ENCODE results near the gene ZSCAN16.
"Not testable (repeated sequence)": the region's sequence is repeated elsewhere in the genome, so short reads cannot be mapped to it uniquely, and the experiment has no call there.

Gene ZSCAN16

DNA sequence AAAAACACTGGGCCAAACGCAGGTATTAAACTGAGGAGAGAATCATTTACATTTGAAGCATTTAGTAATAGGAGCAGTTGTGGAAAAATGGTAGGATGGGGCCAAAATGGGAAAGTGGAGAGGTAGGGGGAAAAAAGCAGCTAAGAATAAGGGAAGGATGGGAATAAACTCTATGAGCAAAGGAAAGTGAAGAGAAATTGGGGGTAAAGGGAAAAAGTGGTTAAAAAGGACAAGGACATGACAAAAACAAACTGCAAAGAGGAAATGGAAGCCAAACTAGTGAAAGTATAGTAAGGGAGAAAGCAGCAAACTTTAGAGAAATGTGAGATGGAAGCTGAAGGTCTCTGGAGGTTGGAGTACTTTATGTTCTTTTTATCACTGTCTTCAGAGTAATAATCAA, 6.2 kb upstream of the ZSCAN16 start:
- TF ChIP-seq, protein P1, sequence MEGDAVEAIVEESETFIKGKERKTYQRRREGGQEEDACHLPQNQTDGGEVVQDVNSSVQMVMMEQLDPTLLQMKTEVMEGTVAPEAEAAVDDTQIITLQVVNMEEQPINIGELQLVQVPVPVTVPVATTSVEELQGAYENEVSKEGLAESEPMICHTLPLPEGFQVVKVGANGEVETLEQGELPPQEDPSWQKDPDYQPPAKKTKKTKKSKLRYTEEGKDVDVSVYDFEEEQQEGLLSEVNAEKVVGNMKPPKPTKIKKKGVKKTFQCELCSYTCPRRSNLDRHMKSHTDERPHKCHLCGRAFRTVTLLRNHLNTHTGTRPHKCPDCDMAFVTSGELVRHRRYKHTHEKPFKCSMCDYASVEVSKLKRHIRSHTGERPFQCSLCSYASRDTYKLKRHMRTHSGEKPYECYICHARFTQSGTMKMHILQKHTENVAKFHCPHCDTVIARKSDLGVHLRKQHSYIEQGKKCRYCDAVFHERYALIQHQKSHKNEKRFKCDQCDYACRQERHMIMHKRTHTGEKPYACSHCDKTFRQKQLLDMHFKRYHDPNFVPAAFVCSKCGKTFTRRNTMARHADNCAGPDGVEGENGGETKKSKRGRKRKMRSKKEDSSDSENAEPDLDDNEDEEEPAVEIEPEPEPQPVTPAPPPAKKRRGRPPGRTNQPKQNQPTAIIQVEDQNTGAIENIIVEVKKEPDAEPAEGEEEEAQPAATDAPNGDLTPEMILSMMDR (IDR thresholded peaks at IDR 0.05; ENCODE audit: insufficient read depth, low read length, poor library complexity, severe bottlenecking): no peak
- no peak for TF ChIP-seq EZH2phosphoT487 (conservative IDR thresholded peaks at IDR 0.05; ENCODE audit: low read length)
- Histone ChIP-seq H3K27ac (ENCODE audit: low read depth, low read length) (no peak overlapping the region), H3K36me3 (ENCODE audit: low read length) (peaks cover 35% of the 10 kb centered on the region; the same call in 1 of the 2 replicates)

DNA sequence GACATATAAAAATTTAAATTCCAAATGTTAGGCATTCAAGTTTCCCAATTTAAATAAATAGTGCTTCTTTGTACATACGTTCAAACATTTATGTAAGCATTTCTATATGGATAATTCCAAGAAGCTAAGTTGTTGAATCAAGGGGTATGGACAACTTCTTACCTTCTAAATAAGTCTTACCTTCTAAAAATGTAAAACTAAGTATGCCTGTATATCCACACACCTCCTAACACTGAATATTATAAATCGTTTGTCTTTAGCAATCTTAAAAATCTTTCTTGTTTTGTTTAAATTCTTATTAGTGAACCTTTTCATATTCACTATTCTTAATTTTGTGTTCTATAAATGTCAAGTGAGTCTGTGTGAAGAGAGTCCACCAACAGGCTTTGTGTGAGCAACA, 2.5 kb upstream of the ZSCAN16 start:
- TF ChIP-seq, protein P1 (IDR thresholded peaks at IDR 0.05; ENCODE audit: insufficient read depth, low read length, poor library complexity, severe bottlenecking): no peak
- TF ChIP-seq EZH2phosphoT487 (conservative IDR thresholded peaks at IDR 0.05; ENCODE audit: low read length): no peak
- Histone ChIP-seq H3K9ac (ENCODE audit: low read length) (no peak overlapping the region), H3K4me3 (ENCODE audit: insufficient read depth, low read length, poor library complexity, severe bottlenecking) (no peak overlapping the region), H3K9me2 (replicated peaks; ENCODE audit: insufficient read depth, low read length) (no peaks in the 10 kb centered on the region), H3K36me3 (ENCODE audit: low read length) (peaks cover 40% of the 10 kb centered on the region; the same call in 1 of the 2 replicates), H3K79me2 (ENCODE audit: insufficient read depth, low read length) (peaks cover 39% of the 10 kb centered on the region), H2AFZ (ENCODE audit: low read depth, low read length, severe bottlenecking) (no peak overlapping the region), H3K27me3 (ENCODE audit: low read length) (no peaks in the 10 kb centered on the region), H4K20me1 (ENCODE audit: low read depth, low read length) (no peaks in the 10 kb centered on the region), H3F3A (ENCODE audit: insufficient read depth) (peaks cover 8% of the 10 kb centered on the region; the same call in 1 of the 2 replicates), H3K4me2 (ENCODE audit: low read depth, low read length, poor library complexity, severe bottlenecking) (no peak overlapping the region), H3K9me3 (ENCODE audit: insufficient read depth, low read length) (no peaks in the 10 kb centered on the region), H3K27ac (ENCODE audit: low read depth, low read length) (no peak overlapping the region)

More for the DNA sequence above, 6.2 kb upstream of the ZSCAN16 start:
- Histone ChIP-seq H3K9me2 (replicated peaks; ENCODE audit: insufficient read depth, low read length) (no peaks in the 10 kb centered on the region), H3K27me3 (ENCODE audit: low read length) (no peaks in the 10 kb centered on the region), H4K20me1 (ENCODE audit: low read depth, low read length) (no peaks in the 10 kb centered on the region), H3K79me2 (ENCODE audit: insufficient read depth, low read length) (peaks cover 5% of the 10 kb centered on the region; the same call in 1 of the 2 replicates), H3K4me2 (ENCODE audit: low read depth, low read length, poor library complexity, severe bottlenecking) (no peak overlapping the region), H3K9ac (ENCODE audit: low read length) (no peak overlapping the region), H3K4me3 (ENCODE audit: insufficient read depth, low read length, poor library complexity, severe bottlenecking) (no peak overlapping the region), H3K9me3 (ENCODE audit: insufficient read depth, low read length) (no peaks in the 10 kb centered on the region), H2AFZ (ENCODE audit: low read depth, low read length, severe bottlenecking) (no peak overlapping the region), H3F3A (ENCODE audit: insufficient read depth) (peaks cover 3% of the 10 kb centered on the region; the same call in 1 of the 2 replicates)

DNA sequence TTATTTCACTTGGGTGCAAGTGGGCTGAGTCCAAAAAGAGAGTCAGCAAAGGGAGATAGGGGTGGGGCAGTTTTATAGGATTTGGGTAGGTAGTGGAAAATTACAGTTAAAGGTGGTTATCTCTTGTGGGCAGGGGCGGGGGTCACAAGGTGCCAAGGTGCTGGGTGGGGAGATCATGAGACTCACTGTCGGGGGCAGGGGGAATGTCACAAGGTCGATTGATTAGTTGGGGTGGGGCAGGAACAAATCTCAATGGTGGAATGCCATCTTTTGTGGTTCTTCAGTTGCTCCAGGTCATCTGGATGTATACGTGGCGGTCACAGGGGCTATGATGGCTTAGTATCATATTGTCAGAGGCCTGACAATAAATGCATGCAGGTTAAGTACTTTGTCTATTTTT, 2.1 kb upstream of the ZSCAN16 start:
- H3K36me3 ChIP-seq (ENCODE audit: low read length): peaks cover 41% of the 10 kb centered on the region; the same call in 1 of the 2 replicates

DNA sequence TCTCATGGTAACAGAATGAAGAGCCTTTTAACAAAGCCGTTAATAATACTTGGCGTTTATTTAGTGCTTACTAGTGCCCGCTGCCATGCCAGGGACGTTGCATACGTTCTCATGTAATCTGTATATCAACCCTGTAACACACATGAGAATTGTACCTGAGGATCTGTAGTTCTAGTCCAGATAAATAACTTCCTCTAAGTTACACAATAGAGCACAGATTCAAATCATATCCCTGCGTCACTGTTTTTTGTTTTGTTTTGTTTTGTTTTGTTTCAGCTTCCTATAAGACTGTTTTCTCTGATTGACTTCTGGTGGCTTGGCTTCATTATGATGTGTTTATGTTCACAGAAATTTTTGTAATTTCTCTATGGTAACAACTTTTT, 553 bp downstream of the ZSCAN16 start:
- H3K27ac ChIP-seq (ENCODE audit: low read depth, low read length): peak overlapping the region; percentile 34
- no peaks in the 10 kb centered on the region for H3K9me2 ChIP-seq (replicated peaks; ENCODE audit: insufficient read depth, low read length)
- peak overlapping the region; percentile 39 for H2AFZ ChIP-seq (ENCODE audit: low read depth, low read length, severe bottlenecking)
- TF ChIP-seq, protein P1 (IDR thresholded peaks at IDR 0.05; ENCODE audit: insufficient read depth, low read length, poor library complexity, severe bottlenecking): no peak
- no peak for TF ChIP-seq EZH2phosphoT487 (conservative IDR thresholded peaks at IDR 0.05; ENCODE audit: low read length)
- H3K9ac ChIP-seq (ENCODE audit: low read length): peak overlapping the region; percentile 63
- H4K20me1 ChIP-seq (ENCODE audit: low read depth, low read length): 0 out of 2 replicates have a peak, but pooled peaks cover 4% of the 10 kb centered on the region
- peaks cover 11% of the 10 kb centered on the region; the same call in 1 of the 2 replicates for H3F3A ChIP-seq (ENCODE audit: insufficient read depth)
- peaks cover 42% of the 10 kb centered on the region; the same call in 1 of the 2 replicates for H3K36me3 ChIP-seq (ENCODE audit: low read length)
- no peaks in the 10 kb centered on the region for H3K9me3 ChIP-seq (ENCODE audit: insufficient read depth, low read length)
- H3K27me3 ChIP-seq (ENCODE audit: low read length): no peaks in the 10 kb centered on the region
- peak overlapping the region; percentile 71 for H3K4me3 ChIP-seq (ENCODE audit: insufficient read depth, low read length, poor library complexity, severe bottlenecking)
- H3K4me2 ChIP-seq (ENCODE audit: low read depth, low read length, poor library complexity, severe bottlenecking): peak overlapping the region; percentile 74
- peaks cover 69% of the 10 kb centered on the region for H3K79me2 ChIP-seq (ENCODE audit: insufficient read depth, low read length)

More for the DNA sequence above, 2.1 kb upstream of the ZSCAN16 start:
- H2AFZ ChIP-seq (ENCODE audit: low read depth, low read length, severe bottlenecking); H3K9ac ChIP-seq (ENCODE audit: low read length); H4K20me1 ChIP-seq (ENCODE audit: low read depth, low read length); H3F3A ChIP-seq (ENCODE audit: insufficient read depth); H3K9me3 ChIP-seq (ENCODE audit: insufficient read depth, low read length); H3K4me3 ChIP-seq (ENCODE audit: insufficient read depth, low read length, poor library complexity, severe bottlenecking); H3K27me3 ChIP-seq (ENCODE audit: low read length); H3K27ac ChIP-seq (ENCODE audit: low read depth, low read length); H3K9me2 ChIP-seq (replicated peaks; ENCODE audit: insufficient read depth, low read length); H3K4me2 ChIP-seq (ENCODE audit: low read depth, low read length, poor library complexity, severe bottlenecking): not testable (repeated sequence)
- H3K79me2 ChIP-seq (ENCODE audit: insufficient read depth, low read length): peaks cover 43% of the 10 kb centered on the region

Data from SU-DHL-6 (cell line).